Measurements from ENCODE around the gene TP53TG3B.
"Not testable (repeated sequence)": the region's sequence is repeated elsewhere in the genome, so short reads cannot be mapped to it uniquely, and the experiment has no call there.

TP53TG3B gene

GRCh38 chr16:33360541-33360940 is at the start of gene TP53TG3B:
Gene TP53TG3B, plus strand, starts transcription at chr16:33360841. Its CDS starts 68 bp downstream, at chr16:33360909.
- H3K4me3 ChIP-seq (ENCODE audit: low read depth in 1 of 2, low read length in 2 of 2); H3K4me1 ChIP-seq (ENCODE audit: control insufficient read depth in 1 of 2, insufficient read depth in 2 of 2, low read length in 2 of 2); H3K9me3 ChIP-seq (ENCODE audit: control insufficient read depth in 1 of 2, low read length in 2 of 2); H3K27me3 ChIP-seq (ENCODE audit: control insufficient read depth in 1 of 2, insufficient read depth in 2 of 2, low read length in 2 of 2); H3K27ac ChIP-seq (ENCODE audit: low read depth, low read length); H3K36me3 ChIP-seq (ENCODE audit: control insufficient read depth in 1 of 2, insufficient read depth in 2 of 2, low read length in 2 of 2); H3K9ac ChIP-seq (ENCODE audit: low read depth in 1 of 2, low read length in 2 of 2): not testable (repeated sequence)

GRCh38 chr16:33336226-33337012 is 24.2 kb upstream of the TP53TG3B start:
- H3K4me1 ChIP-seq (ENCODE audit: control insufficient read depth in 1 of 2, insufficient read depth in 2 of 2, low read length in 2 of 2); H3K9me3 ChIP-seq (ENCODE audit: control insufficient read depth in 1 of 2, low read length in 2 of 2); H3K4me3 ChIP-seq (ENCODE audit: low read depth in 1 of 2, low read length in 2 of 2); H3K27me3 ChIP-seq (ENCODE audit: control insufficient read depth in 1 of 2, insufficient read depth in 2 of 2, low read length in 2 of 2); H3K9ac ChIP-seq (ENCODE audit: low read depth in 1 of 2, low read length in 2 of 2); H3K36me3 ChIP-seq (ENCODE audit: control insufficient read depth in 1 of 2, insufficient read depth in 2 of 2, low read length in 2 of 2); H3K27ac ChIP-seq (ENCODE audit: low read depth, low read length): not testable (repeated sequence)

- not testable (repeated sequence) for H3K9ac ChIP-seq (ENCODE audit: low read depth in 1 of 2, low read length in 2 of 2); H3K27ac ChIP-seq (ENCODE audit: low read depth, low read length); H3K4me3 ChIP-seq (ENCODE audit: low read depth in 1 of 2, low read length in 2 of 2); H3K36me3 ChIP-seq (ENCODE audit: control insufficient read depth in 1 of 2, insufficient read depth in 2 of 2, low read length in 2 of 2); H3K9me3 ChIP-seq (ENCODE audit: control insufficient read depth in 1 of 2, low read length in 2 of 2); H3K27me3 ChIP-seq (ENCODE audit: control insufficient read depth in 1 of 2, insufficient read depth in 2 of 2, low read length in 2 of 2); H3K4me1 ChIP-seq (ENCODE audit: control insufficient read depth in 1 of 2, insufficient read depth in 2 of 2, low read length in 2 of 2)
Observed at GRCh38 chr16:33337627-33338542, 22.8 kb upstream of the TP53TG3B start.

GRCh38 chr16:33338543-33338951 is 22.1 kb upstream of the TP53TG3B start:
- not testable (repeated sequence) for H3K27ac ChIP-seq (ENCODE audit: low read depth, low read length); H3K4me1 ChIP-seq (ENCODE audit: control insufficient read depth in 1 of 2, insufficient read depth in 2 of 2, low read length in 2 of 2); H3K4me3 ChIP-seq (ENCODE audit: low read depth in 1 of 2, low read length in 2 of 2); H3K36me3 ChIP-seq (ENCODE audit: control insufficient read depth in 1 of 2, insufficient read depth in 2 of 2, low read length in 2 of 2); H3K9me3 ChIP-seq (ENCODE audit: control insufficient read depth in 1 of 2, low read length in 2 of 2); H3K9ac ChIP-seq (ENCODE audit: low read depth in 1 of 2, low read length in 2 of 2); H3K27me3 ChIP-seq (ENCODE audit: control insufficient read depth in 1 of 2, insufficient read depth in 2 of 2, low read length in 2 of 2)

GRCh38 chr16:33339093-33340061 is 21.3 kb upstream of the TP53TG3B start:
- not testable (repeated sequence) for H3K9me3 ChIP-seq (ENCODE audit: control insufficient read depth in 1 of 2, low read length in 2 of 2); H3K27ac ChIP-seq (ENCODE audit: low read depth, low read length); H3K4me1 ChIP-seq (ENCODE audit: control insufficient read depth in 1 of 2, insufficient read depth in 2 of 2, low read length in 2 of 2); H3K9ac ChIP-seq (ENCODE audit: low read depth in 1 of 2, low read length in 2 of 2); H3K36me3 ChIP-seq (ENCODE audit: control insufficient read depth in 1 of 2, insufficient read depth in 2 of 2, low read length in 2 of 2); H3K27me3 ChIP-seq (ENCODE audit: control insufficient read depth in 1 of 2, insufficient read depth in 2 of 2, low read length in 2 of 2)
- H3K4me3 ChIP-seq (ENCODE audit: low read depth in 1 of 2, low read length in 2 of 2) = peak overlapping the region in 1 of 2 donors; percentile 32
